Measurements from ENCODE around the gene TMEM256. TPM values are rescaled to one million over a fixed set of nuclear protein-coding genes. Genes with fewer than 3 reads are reported as not detected.

The TMEM256 gene
- total and polyA plus RNA-seq, 2 of the 8 experiments (the other 6 are each of a cell fraction or from before 2014, with no cell fraction given) = 97.0 to 350 TPM

- TF ChIP-seq CHD7 (IDR thresholded peaks at IDR 0.05; ENCODE audit: insufficient replicate concordance, low read length) (no peak), TBP (IDR thresholded peaks at IDR 0.05; ENCODE audit: low read depth, low read length) (no peak), MAX (IDR thresholded peaks at IDR 0.05) (no peak), CBX8 (IDR thresholded peaks at IDR 0.05; ENCODE audit: borderline replicate concordance, low read depth, low read length) (no peak), SIN3A (conservative IDR thresholded peaks at IDR 0.05 in 1 of 2, IDR thresholded peaks at IDR 0.05 in 1 of 2; ENCODE audit: low read depth in 1 of 2, low read length in 2 of 2) (no peak), ZNF274 (IDR thresholded peaks at IDR 0.05; ENCODE audit: borderline replicate concordance, extremely low read depth, low read length) (no peak), CHD2 (IDR thresholded peaks at IDR 0.05; ENCODE audit: low read length) (no peak)
Measured at GRCh38 chr17:7382901-7383300, 21.0 kb downstream of the TMEM256 start (continued).

Data from H1 (cell line).